GM18870 (cell line): ENCODE data around the gene AKNA.

Experiments
- ATAC-seq: cut with Tn5 transposase; IDR thresholded peaks from one replicate; pipeline ENCODE4 v1.9.1; 2021; ENCODE audit warnings: moderate library complexity; ENCODE audit not compliant: unreplicated experiment

Gene AKNA

GRCh38 chr9:114378016-114378415, 9.8 kb downstream of the AKNA start:
- ATAC-seq: no peak

- ATAC-seq: no peak
These were observed 11.0 kb downstream of the AKNA start for GRCh38 chr9:114376586-114377445.

GRCh38 chr9:114375386-114376175, 12.2 kb downstream of the AKNA start:
- ATAC-seq: no peak

- no peak for ATAC-seq
These were observed 12.8 kb downstream of the AKNA start for GRCh38 chr9:114374936-114375335.

DNA sequence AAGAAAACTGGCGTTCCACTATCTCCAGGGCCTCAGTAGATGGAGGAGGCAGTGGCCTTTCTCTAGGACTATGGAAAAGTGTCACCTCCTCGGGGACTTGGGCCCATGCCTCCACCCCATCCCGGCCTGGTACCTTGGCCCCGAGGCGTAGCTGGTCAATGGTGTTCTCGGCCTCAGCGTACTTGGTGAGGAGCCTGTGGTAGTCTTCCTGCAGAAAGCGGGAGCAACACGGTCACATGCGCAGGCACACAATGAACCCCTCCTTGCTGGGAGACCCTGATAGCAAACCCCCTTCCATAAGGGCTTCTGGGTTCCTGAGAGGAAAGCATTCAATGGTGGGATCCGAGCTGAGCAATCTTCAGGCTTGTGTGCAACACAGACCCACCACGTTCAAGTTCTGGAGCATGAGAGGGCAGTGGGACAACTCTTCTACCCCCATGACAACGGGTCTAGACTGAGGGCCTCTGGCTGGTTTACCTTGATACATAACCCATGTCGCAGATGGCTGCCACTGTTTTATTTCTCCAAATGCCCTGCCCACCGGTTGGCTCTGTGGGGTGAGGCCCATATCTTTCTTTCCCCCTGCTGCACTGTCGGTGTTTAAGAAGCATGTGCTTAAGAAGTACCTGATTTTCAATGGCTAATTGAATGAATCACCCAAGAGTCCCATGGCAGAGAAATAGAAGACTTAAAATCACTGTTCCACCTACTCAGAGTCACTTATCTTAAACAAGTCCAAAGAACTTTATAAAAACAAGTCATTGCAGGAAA, 13.6 kb downstream of the AKNA start:
- ATAC-seq: no peak

- ATAC-seq: peak; percentile 94
These were observed 14.8 kb downstream of the AKNA start for GRCh38 chr9:114372921-114373448.

DNA sequence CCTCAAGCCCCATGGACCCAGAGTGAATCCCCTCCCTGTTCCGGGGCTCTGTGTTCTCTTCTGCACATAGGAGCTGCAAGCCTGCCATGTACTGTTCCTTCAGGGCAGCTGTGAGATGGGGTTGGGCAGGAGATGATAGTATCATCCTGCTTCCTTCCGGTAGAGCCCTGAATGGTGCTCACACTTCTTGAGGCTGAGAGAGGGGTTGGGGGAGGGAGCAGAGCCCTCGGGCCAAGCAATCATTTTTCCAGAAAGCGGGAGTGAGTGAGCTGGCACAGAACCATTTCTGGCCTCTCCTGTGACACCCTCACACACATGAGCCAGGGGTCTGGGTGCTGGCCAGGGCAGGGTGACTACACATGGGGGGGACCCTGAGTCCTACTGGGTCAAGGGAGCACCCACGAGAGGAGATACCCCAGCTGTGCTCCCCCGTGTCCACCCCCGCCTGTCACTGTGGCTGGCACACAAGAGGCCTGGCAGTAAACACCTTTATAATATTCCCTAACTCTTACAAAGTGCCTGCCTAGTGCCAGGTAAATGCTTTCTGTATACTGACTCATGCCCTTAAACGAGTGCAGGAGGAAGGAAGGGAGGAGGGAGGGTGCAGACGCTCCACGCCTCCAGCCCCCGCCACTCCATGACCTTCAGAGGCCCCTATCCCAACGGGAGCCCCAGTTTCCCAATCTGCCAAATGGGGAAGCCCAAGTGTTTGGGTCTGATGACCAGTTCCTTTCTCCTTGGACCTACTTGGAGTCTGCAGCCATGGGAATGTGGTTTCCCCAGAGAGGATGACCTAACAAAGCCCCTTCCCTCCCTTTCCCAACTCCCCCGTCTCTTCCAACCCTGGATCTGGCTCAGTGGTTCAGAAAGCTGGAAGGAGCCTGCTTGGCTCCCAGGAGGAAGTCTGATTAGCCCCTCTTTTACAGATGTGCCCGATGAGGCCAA, 15.5 kb downstream of the AKNA start:
- ATAC-seq: no peak

DNA sequence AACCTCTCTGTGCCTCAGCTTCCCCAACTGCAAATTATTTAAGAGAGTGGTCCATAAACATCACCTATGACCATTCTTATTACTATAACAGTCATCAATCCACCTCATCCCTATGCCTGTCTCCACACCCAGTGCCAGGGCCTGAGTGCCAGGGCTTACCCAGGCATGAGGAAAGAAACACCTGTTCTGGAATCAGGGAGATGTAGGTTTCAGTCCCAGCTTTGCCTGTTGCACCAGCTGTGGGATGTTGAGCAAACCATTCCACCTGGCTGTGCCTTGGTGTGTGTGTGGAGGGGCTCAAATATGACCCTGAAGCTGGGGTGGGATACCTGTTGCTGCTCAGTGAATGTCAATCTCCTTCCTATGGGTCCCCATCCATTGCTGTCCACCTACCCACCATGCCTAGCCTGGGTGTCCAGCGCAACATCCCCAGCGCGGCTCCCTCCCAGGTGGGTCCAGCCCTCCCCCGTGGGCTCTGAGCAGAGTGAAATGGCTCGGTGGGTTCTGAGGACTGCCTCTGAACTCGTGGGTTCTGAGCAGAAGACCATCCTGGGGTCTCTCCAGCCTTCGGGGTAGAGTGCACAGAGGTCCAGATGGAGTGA, 16.3 kb downstream of the AKNA start:
- ATAC-seq: no peak

- no peak for ATAC-seq
These were observed 16.8 kb downstream of the AKNA start for GRCh38 chr9:114370968-114371320.

DNA sequence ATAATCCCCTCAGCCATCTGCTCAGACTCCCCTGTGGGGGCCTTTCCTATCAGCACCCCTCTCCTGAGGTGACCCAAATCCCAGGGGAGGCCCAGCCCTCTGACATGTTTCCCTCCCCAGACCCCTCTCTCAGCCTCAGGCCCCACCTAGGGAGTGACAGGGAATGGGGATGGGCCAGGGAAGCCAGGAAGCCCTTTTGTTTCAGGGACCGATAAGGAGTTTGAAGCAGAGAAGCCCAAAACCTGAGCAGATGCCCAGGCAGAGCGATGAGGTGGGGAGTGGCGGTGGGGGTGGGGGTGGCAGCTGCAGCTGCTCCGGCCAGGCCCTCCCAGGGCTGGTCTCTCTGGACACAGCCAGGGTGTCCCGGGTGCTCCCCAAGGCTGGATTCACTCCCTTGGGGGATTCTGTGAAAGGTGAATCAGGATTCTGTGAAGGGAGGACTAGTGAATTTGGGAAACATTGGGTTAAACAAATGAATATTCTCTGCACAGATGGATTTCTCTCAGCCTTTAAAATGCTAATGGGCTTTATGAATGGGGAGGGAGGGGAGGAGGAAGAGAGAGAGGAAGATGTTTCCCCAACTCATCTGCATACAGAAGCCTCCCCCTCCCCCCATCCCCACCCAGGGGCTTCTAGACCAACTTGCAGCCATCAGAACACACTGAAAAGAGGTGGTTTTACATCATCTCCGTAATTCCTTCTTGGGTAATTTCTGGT, 17.4 kb downstream of the AKNA start:
- ATAC-seq: no peak

GRCh38 chr9:114369216-114370130, 18.3 kb downstream of the AKNA start:
- no peak for ATAC-seq

DNA sequence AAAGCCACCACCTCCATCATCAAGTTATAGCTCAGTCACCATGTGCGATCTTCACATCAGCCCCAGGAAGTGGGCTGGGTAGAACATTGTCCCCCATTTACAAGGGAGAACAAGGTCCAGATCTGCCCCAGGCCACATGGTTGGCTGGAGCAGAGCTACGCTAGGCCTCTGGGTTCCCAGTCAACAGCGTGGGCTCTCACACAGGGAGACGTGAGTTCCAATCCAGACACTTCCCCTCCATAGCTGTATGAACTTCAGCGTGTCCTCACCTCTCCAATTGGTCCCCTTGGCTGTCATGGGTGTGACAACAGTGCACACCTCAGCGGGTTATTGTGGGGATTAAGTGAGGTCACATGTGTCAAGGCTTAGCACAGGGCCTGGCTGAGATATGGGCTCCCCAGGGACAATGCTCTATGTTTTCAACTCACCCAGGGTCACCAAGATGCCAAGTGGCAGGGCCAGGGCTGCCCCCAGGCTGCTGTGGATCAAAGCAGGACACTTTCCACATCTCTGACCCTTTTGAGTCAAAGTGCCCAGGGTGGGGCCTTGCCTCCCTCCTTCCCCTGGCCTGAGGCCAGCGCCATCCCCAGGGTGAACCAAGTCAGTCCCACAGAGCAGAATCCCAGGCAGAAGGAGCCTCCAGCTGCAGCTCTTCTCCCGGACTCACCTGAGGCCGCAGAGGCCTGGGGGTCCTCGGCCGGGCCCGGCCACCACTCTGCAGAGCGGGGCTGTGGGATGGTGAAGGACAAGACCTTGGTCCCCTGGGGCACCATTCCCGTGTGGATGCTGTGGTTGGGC, 19.8 kb downstream of the AKNA start:
- ATAC-seq: no peak

GRCh38 chr9:114367366-114367765, 20.4 kb downstream of the AKNA start:
- ATAC-seq: no peak

DNA sequence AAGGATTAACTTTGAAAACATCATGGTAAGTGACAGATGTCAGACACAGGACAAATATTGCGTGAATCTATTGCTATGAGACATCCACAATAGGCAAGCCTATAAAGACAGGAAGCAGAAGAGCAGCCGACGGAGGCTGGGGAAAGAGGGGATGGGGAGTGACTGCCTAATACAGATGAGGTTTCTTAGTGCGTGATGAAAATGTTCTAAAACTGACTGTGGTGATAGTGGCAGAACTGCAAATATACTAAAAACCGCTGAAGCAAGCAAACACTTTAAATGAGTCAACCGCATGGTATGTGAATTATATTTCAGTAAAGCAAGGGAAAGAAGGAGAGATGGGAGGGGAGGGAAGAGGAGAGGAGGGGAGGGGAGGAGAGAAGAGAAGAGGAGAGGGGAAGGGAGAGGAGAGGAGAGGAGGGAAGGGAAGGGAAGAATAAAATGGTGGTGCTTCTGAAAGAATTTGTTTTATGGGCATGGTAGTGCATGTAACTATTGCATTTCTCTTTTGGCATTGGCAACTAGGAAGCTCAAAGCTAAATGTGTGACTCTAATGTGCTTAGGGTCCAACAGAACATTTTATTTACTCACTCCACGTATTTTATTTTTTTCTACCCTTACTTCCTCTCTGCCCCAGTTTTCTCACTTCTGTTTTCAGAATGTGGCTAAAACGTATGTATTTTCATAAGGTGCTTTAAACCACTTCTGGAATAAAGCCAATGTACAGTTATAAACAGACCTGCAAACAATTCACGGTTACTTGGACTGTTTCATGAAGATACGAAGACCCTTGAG, 21.3 kb downstream of the AKNA start:
- peak; percentile 43 for ATAC-seq

DNA sequence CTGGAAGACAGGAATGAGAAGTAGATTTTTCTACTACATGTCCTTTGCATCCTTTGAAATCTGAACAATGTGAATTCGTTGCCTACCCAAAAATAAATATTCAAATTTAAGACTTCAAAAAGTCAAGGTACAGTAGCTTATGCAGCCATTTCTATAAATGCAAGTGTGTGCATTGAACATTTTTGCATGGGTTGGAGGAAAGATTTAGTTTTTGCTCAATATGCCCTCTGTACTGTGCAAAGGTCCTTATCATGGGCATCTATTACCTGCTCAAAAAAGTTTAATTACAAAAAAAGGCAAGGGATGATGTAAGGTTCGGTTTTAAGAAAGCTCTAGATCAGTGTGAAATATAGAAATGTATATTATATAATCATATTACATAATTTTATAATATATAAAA, 22.6 kb downstream of the AKNA start:
- ATAC-seq: no peak
